ENCODE measurements around the gene NFATC2IP.
A peak's percentile ranks its signal among the peaks of the same experiment; 100 is the strongest.
"Not testable (repeated sequence)": the region's sequence is repeated elsewhere in the genome, so short reads cannot be mapped to it uniquely, and the experiment has no call there.

The NFATC2IP gene

DNA sequence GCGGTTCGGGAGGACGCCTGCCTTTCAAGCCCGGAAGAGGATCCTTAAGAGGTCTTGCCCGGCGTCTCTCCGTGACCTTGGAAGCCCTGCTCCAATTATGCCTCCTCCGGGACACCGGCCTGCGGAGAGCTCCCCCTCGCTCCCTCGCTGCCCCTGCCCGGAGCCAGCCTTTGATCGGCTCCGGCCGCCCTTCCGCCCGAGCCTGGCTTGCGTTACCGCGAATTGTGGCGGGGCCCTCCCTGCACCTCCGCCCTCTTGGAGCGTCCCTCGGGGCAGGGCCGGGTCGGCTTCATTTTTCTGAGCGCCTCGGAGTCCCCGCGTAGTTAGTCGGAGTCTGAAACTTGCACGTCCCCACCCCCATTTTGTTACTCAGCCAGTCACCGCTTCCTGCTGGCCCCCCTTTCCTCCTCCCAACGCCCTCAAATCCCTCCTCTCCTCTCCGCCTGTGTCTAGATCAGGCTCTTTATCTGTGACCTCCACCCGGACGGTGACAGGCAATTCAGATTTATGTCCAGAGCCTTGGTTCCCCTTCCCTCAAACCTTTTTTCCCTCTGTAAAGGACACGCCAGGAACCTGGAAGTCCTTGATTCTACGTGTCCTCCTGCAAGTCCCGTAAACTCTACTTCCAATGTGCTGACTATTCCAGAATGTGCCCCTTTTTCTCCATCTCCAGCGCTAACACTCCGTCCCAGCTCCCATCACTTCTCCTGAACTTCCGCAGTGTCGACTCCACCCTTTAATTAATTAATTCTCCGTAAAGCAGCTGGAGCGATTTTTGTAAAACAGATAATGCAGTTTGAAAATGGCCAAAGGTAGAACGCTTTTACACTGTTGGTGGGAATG lies 25.1 kb upstream of the NFATC2IP start:
- DNase-seq: peak in 32 of 51 donors; percentile 28 to 88 (median 64)

DNA sequence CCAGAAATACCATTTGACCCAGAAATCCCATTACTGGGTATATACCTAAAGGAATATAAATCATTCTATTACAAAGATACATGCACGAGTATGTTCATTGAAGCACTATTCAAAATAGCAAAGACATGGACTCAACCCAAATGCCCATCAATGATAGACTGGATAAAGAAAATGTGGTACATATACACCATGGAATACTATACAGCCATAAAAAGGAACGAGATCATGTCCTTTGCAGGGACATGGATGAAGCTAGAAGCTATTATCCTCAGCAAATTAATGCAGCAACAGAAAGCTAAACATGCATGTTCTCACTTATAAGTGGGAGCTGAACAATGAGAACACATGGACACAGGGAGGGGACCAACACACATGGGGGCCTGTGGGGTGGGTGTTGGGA lies 24.5 kb upstream of the NFATC2IP start:
- not testable (repeated sequence) for DNase-seq

DNA sequence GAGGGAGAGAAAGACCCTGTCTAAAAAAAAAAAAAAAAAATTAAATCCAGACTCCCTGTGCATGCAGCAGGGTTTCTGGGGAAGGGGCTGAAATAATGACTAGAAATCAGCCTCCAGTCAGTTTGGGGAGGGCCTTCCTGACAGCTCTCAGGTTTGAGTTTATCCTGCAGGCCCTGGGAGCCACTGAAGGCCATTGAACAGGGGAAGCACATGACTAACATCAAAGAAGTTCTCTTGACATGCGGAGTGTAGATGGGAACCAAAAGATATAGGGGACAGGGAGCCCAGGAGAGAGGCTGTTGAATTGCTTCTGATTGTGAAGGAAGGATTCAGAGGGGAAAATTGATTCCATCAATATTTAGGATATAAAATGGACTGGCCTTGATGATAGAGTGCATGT lies 22.9 kb upstream of the NFATC2IP start:
- no peak for DNase-seq

DNA sequence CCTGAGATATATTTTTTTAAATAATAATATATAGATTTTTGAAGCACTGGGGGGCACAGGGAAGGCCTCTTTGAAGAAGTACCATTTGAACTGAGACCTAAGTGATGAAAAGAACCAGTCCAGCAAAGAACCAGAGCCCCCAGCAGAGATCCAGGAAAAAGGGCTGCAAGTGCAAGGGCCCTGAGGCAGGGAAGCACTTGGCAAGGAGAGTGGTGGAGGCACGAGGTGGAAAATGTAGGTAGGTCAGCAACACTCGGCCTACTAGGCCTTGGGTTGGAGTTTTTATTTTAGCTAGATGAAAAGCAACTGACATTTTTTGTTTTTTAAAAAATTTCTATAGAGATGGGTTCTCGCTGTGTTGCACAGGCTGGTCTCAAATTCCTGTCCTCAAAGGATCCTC lies 20.5 kb upstream of the NFATC2IP start:
- DNase-seq: no peak

DNA sequence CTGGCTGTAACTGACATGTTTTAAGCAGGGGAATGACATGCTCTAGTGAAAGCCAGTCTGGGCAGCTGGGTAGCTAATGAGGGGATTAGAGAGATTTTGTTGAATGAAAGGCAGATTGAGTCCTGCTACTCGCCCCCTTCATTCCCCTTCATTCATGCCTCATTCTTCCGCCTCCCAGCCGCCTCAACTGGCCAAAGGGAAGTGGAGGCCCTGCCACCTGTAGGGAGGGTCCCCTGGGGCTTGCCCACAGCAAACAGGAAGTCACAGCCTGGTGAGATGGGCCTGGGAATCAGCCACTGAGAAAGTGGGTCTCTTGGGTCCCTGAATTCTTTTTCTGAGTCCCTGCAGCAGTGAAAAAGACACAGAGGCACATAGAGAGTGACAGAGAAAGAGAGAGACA lies 20.1 kb upstream of the NFATC2IP start:
- DNase-seq: no peak

DNA sequence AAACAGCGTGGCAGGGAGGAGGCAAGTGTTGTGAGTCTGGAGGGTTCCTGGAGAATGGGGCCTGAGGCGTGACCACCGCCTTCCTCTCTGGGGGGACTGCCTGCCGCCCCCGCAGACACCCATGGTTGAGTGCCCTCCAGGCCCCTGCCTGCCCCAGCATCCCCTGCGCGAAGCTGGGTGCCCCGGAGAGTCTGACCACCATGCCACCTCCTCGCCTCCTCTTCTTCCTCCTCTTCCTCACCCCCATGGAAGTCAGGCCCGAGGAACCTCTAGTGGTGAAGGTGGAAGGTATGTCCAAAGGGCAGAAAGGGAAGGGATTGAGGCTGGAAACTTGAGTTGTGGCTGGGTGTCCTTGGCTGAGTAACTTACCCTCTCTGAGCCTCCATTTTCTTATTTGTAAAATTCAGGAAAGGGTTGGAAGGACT lies 18.9 kb upstream of the NFATC2IP start, which contains the start of gene CD19:
Gene CD19 (plus strand): TSS at position 171 of the 425 bp plus-strand sequence. CDS start 30 bp downstream, at position 201.
- no peak for DNase-seq

DNA sequence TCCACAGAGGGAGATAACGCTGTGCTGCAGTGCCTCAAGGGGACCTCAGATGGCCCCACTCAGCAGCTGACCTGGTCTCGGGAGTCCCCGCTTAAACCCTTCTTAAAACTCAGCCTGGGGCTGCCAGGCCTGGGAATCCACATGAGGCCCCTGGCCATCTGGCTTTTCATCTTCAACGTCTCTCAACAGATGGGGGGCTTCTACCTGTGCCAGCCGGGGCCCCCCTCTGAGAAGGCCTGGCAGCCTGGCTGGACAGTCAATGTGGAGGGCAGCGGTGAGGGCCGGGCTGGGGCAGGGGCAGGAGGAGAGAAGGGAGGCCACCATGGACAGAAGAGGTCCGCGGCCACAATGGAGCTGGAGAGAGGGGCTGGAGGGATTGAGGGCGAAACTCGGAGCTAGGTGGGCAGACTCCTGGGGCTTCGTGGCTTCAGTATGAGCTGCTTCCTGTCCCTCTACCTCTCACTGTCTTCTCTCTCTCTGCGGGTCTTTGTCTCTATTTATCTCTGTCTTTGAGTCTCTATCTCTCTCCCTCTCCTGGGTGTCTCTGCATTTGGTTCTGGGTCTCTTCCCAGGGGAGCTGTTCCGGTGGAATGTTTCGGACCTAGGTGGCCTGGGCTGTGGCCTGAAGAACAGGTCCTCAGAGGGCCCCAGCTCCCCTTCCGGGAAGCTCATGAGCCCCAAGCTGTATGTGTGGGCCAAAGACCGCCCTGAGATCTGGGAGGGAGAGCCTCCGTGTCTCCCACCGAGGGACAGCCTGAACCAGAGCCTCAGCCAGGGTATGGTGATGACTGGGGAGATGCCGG lies 18.2 kb upstream of the NFATC2IP start:
- no peak for DNase-seq

DNA sequence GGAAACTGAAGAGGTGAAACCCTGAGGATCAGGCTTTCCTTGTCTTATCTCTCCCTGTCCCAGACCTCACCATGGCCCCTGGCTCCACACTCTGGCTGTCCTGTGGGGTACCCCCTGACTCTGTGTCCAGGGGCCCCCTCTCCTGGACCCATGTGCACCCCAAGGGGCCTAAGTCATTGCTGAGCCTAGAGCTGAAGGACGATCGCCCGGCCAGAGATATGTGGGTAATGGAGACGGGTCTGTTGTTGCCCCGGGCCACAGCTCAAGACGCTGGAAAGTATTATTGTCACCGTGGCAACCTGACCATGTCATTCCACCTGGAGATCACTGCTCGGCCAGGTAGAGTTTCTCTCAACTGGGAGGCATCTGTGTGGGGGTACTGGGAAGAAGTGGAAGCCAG lies 17.6 kb upstream of the NFATC2IP start:
- no peak for DNase-seq

DNA sequence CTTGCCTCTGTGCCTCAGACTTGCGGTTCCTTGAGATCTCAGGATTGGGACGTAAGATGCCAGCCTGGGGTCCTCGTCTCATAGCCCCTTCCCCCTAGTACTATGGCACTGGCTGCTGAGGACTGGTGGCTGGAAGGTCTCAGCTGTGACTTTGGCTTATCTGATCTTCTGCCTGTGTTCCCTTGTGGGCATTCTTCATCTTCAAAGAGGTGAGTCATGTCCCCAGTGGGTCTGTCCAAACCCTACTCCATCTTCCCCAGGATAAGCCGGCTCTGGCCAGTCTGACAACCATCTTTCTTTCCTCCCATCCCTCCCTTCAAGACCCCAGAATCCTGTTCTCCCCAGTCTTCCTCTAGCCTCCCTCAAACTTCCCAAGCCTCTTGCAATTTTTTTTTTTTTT lies 15.4 kb upstream of the NFATC2IP start:
- no peak for DNase-seq

DNA sequence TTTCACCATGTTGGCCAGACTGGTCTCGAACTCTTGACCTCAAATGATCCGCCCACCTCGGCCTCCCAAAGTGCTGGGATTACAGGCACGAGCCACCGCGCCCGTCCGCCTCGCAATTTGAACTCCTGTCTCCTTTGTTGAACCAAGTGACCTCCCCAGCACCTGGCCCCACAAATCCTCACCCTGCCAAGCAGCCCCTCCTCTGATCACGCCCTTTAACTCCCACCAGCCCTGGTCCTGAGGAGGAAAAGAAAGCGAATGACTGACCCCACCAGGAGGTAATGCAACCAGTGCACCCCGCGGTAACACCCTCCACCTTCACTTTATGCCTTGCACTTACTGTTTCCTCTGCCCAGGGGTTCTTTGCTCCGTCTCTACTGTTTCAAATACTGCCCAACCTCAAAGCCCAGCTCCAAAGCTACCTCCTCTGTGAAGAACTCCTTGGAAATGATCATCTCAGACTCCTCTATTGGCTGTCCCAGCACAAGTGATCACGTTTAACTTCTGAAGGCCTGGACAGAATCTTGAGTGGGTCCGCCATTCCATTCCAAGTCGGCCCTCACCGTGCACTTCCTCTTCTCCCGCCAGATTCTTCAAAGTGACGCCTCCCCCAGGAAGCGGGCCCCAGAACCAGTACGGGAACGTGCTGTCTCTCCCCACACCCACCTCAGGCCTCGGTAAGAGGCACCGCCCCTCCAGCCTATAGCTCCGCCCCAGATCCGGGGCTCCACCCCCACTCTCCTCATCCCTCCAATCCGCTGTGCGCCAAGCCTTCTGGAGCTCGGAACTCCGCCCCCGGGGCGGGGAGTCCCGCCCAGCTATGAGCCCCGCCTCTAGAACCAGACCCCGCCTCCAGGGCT lies 14.6 kb upstream of the NFATC2IP start:
- peak in 40 of 51 donors; percentile 1 to 66 (median 32) for DNase-seq

DNA sequence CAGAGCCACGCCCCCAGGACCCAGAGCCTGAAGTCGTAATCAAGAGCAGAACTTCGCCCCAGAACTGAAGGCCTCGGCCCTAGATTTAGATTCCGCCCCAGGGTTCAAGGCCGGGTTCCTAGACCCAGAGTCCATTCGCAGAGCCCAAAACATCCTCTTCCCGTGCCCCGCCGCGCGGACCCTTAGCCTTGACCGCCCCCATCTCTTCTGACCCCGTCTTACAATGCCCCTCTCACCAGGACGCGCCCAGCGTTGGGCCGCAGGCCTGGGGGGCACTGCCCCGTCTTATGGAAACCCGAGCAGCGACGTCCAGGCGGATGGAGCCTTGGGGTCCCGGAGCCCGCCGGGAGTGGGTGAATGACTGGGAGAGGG lies 14.0 kb upstream of the NFATC2IP start:
- DNase-seq: no peak

DNA sequence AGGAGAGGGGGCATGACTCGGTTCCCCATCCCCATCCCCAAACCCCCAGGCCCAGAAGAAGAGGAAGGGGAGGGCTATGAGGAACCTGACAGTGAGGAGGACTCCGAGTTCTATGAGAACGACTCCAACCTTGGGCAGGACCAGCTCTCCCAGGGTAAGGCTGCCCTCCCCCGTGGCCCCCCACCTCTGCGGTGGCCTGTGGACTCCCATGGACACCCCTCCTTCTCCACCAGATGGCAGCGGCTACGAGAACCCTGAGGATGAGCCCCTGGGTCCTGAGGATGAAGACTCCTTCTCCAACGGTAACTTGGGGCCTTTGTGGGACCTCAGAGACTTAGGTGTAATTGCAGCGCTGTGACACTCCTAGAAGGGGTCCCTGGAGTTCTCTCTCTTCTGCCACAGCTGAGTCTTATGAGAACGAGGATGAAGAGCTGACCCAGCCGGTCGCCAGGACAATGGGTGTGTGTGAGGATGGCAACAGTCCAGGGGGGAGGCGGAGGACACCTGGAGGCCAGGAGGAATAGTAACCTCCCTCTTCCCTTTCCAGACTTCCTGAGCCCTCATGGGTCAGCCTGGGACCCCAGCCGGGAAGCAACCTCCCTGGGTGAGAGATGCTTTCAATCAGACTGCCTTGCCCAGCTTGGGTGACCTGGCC lies 13.4 kb upstream of the NFATC2IP start:
- DNase-seq: no peak

DNA sequence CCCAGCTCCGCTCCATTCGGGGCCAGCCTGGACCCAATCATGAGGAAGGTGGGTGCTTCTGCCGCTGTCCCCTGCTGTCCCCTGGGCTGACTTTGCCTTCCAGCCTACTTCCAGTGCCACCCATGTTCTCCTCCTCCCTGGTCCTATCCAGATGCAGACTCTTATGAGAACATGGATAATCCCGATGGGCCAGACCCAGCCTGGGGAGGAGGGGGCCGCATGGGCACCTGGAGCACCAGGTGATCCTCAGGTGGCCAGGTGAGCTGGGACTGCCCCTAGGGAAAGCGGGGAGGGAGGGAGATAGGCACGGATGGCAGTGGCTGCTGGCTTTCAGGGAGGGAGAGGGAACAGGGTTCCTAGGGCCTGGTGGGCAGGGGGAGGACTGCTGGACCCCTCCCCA lies 12.0 kb upstream of the NFATC2IP start:
- DNase-seq: no peak

DNA sequence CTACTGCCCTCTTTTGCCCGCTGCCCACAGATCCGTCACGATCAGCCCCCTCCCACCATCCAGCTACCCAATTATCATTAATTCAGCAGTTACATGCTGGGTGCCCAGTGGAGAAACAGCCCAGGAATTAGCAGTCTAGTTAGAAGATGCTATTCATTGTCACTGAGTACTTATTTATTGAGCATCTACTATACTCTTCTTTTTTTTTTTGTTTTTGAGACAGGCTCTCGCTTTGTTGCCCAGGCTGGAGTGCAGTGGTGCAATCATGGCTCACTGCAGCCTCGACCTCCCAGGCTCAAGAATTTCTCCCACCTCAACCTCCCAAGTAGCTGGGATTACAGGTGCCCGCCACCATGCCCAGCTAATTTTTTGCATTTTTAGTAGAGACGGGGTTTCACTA lies 10.9 kb upstream of the NFATC2IP start:
- DNase-seq: not testable (repeated sequence)

DNA sequence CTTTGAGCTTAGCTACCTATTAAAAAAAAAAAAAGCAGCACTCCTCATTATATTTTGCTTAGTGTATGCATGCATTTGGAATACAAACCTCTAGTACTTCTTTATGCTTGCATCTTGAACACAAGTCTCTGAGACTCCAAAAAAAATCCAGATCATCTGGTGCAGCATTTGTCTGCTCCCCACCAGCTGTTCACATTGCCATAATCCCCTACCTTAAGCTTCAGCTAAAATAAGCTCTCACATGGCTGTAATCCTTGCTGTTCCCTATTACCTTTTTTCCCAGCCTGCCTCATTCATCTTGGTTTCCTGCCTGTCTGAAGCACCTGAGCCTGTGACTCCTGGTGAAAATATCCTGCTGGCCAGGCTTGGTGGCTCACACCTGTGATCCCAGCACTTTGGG lies 7.5 kb upstream of the NFATC2IP start:
- DNase-seq: no peak

DNA sequence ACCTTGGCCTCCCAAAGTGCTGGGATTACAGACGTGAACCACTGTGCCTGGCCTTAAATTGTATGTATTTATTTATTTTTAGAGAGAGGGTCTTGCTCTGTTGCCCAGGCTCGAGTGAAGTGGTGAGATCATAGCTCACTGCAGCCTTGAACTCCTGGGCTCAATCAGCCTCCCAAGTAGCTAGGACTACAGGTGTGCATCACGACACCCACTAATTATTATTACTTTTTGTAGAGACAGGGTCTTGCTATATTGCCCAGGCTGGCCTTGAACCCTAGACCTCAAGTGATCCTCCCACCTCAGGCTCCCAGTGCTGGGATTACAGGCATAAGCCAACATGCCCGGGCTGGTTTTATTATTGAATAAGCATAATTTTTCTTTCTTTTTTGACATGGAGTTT lies 4.1 kb upstream of the NFATC2IP start:
- DNase-seq: no peak

DNA sequence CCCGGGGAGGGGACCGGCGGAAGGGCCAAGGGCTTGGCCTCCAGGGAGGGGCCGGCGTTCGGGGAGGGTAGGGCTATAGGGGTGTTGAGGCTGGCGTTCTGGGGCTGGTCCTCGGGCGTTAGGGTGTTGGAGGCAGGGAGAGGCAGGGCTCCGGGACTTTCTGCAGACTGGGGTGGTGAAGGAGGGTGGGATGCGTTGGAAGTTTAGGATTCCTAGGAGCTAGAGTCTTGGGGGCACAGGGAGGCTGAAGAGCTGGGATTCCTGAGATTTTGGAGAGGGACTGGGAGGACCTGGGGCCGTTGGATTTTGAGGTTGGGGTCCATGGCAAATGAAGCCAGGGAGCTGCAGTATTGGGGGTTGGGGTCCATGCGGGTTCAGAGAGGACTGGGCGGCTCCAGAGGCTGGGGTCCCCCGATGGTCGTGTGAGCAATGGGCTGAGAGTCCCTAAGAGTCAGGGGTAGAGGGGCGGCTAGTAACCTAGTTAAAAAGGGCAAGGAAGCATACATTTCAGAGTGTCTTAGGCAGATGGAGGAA lies 740 bp downstream of the NFATC2IP start:
- DNase-seq: peak in 6 of 51 donors; percentile 27 to 50 (median 39)

DNA sequence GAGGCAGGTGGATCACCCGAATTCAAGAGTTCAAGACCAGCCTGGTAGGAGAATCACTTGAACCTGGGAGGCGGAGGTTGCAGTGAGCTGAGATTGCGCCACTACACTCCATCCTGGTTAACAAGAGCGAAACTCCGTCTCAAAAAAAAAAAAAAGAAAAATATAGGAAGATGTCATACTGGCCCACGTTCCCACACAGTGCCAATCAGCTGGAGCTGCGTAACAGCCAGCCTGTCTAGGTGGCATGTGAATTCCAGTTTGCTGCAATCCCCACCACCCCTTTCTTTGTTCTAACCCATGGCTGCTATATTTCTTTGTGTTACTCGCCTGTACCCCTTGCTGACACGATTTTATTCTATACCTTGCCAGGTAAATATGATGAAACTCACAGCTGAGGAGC lies 7.5 kb downstream of the NFATC2IP start:
- DNase-seq: no peak

DNA sequence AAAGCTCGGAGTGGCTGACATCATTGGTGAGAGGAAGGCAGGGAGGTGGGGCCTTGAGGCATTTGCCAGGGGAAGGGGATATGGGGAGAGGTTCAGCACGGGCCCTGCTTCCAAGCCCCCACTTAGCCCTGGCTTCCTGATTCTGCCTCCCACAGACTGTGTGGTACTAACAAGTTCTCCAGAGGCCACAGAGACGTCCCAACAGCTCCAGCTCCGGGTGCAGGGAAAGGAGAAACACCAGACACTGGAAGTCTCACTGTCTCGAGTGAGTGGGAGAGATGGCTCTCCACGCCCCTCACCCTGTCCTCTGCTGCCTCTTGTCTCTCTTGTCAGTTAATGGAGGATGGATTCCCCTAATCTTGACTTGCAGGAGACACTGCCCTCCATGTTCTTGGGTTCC lies 8.1 kb downstream of the NFATC2IP start:
- DNase-seq: no peak

DNA sequence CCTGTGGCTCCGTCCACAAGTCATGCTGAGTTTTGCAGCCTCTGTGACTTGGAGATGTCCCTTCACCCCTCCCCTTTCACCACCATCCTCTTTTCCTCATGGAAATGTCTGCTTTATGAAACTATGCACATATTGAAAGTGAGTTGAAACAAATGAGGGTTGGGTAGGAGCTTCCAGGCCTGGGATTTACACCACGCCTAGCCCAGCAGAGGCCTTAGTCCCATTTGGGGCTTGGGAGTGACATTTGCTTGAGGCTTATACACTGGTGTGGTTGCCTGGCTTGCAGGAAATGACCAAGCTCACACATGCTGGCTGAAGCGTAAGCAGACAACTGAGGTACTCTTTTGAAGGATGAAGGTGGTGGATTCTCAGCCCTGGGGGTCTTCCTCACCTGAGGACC lies 13.3 kb downstream of the NFATC2IP start:
- DNase-seq: no peak

DNA sequence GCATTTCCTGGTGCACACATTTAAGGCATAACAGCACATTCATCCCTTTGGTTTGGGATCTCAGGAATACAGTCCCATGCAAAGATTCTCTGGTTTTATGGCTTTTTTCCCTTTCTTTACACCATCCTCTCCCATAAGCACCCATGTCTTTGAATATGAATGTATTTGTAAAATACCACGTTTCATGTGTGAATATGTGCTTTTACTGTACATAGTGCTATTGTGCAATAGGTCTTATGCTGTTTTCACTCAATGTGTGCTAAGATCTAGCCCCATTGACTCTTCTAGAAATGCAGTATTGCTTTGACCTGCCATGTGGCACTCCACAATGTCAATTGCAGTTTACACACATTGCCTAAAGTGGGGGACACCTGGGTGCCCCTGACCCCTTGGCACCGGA lies 13.8 kb downstream of the NFATC2IP start:
- DNase-seq: no peak

Data from hypothalamus (tissue), 51 donors.